Medulla oblongata (tissue), 1 donor: ENCODE results near the gene ACOT7.
"Not testable (repeated sequence)": the region's sequence is repeated elsewhere in the genome, so short reads cannot be mapped to it uniquely, and the experiment has no call there.

Experiments
- DNase-seq: peaks from one replicate; pipeline ENCODE4 v3.0.0-alpha.2; 2015; ENCODE audit errors: extremely low spot score

ACOT7 gene

DNA sequence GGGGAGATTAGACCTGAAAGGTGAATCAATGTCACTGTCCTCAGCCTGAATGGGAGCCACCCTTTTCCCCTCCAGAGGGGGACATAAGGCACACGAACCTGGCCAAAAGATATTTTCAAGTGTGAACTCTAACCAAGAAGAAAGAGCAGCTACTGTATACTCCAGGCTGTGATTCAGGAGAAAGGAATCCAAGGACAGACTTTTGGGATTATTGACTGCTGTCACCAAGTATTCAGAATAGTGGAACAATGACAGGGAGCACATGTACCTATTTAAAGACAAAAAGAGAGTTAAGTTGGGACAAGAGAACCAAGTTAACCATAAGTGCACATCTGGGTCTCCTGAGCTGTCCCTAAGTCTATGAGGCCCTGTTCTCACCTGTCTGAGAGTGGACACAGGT is 160.2 kb downstream of the ACOT7 start:
- no peak for DNase-seq

GRCh38 chr1:6225651-6226050 is 167.9 kb downstream of the ACOT7 start:
- DNase-seq: no peak

DNA sequence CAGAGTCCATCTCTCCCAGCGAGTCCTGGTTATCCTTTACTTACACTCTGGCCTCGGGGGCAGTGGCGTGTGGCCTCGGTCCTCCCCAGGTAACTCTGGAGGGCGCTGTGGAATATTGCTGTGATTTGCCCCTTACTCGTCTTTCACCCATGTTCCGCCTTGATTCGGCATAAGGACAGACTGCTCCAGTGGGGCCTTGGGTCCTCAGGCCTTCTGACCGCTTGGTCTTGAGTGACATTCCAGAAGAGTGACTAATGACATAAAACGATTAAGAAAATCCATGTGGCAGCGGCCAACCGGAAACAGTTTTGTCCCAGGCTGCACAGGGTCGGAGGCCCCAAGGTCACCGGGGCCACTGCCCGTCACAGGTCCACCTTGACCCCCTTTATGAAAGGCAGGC is 168.8 kb downstream of the ACOT7 start:
- DNase-seq: no peak

DNA sequence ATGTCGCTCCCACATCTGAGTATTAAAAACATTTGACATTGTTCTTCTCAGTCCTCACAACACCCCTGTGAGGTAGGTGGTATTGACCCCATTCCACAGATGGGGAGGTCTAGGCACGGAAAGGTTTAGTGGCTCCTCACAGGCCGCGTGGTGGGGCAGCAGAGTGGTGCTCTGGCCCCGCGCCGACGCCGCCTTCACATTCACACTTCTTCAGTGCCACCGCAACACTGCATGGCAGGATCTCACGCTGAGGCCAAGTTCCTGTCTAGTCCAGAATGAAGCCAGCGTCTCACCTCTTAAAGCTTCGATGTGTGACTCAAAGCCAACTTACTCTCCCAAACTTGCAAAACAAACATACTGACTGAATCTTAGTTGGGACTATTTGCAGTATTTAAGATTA is 169.9 kb downstream of the ACOT7 start:
- no peak for DNase-seq

- DNase-seq: no peak
Observed at GRCh38 chr1:6222636-6223035, 170.9 kb downstream of the ACOT7 start.

GRCh38 chr1:6221210-6221784 is 172.3 kb downstream of the ACOT7 start:
- no peak for DNase-seq

DNA sequence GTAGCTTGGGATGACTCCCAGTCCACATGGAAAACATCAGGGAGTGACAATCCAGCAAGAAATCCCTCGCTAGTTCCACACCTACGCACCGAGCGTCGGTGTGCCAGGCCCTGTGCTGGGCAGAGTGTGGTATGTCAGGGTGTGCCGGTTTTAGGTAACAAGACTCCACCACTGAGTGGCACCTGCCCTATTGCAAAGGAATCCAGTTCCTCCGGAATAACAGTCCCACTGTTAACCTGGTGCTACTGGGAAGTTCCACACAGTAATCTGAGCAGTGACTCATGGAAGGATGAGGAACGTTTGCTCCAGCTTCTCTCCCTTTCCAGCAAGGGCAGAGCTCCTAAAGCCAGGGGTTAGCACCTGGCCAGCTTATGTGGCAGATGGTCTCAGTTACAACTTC is 173.3 kb downstream of the ACOT7 start:
- DNase-seq: no peak

DNA sequence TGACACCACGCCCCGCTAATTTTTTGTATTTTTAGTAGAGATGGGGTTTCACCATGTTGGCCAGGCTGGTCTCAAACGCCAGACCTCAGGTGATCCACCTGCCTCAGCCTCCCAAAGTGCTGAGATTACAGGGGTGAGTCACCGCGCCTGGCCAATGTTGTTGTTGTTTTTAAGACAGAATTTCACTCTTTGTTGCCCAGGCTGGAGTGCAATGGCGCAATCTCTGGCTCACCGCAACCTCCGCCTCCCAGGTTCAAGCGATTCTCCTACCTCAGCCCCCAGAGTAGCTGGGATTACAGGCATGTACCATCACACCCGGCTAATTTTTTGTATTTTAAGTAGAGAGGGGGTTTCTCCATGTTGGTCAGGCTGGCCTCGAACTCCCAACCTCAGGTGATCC is 173.9 kb downstream of the ACOT7 start:
- DNase-seq: not testable (repeated sequence)

DNA sequence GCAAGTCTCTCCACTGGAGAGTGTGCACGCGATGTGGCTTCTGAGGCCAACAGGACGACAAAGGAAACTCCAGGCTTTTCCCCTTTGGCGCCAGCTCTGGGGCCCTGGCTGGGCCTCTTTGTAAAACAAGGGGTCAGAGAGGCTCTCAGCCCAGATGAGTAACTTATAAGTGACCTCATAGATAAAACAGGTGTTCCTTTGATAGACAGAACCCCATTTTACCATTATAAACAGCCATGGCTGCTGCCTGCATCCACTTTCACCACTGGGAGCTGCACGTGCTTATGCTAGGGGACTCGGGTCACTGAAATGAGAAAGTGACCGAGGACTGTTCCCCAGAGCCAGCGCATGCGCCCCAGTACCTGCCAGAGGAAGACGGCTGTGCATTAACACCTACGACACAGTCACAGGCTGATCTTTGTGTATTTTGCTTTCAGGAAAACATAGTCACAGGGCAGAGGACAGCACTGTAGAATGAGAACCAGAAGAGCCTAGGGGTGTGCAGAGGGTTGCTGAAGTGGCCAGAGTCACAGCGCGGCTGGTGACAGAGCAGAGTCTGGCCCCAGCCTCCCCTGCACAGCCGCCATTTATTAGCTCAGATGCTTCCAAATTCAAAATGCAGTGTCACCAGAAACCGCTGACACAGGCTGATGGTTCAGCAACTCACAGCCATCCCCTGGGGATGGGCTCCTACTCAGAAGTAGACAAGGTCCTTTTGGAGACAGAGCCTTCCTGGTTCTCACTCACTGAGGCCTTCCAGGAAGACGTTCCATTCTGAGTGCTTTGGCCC is 175.0 kb downstream of the ACOT7 start:
- no peak for DNase-seq
